Trophoblast cell (in vitro differentiated cells and primary cell): ENCODE results near the gene POPDC2.

Source experiments
- DNase-seq, 2 donors: peaks; one replicate each; pipeline ENCODE4 v3.0.0-alpha.2; 2016
- H2AFZ ChIP-seq: 2 replicates; pipeline ENCODE4 v1.6.1; 2013; ENCODE audit warnings: low read length, moderate library complexity, mild to moderate bottlenecking; ENCODE audit not compliant: insufficient read depth, poor library complexity
- H2AK5ac ChIP-seq: 2 replicates; pipeline ENCODE4 v1.6.1; 2013; ENCODE audit warnings: mild to moderate bottlenecking, low read length
- H2BK120ac ChIP-seq: 2 replicates; pipeline ENCODE4 v1.6.1; 2013; ENCODE audit warnings: low read length, mild to moderate bottlenecking, moderate library complexity; ENCODE audit not compliant: insufficient read depth, poor library complexity
- H2BK12ac ChIP-seq: 2 replicates; pipeline ENCODE4 v1.6.1; 2013; ENCODE audit warnings: mild to moderate bottlenecking, low read length, moderate library complexity
- H2BK5ac ChIP-seq: 2 replicates; pipeline ENCODE4 v1.6.1; 2013; ENCODE audit warnings: low read length, low read depth, moderate library complexity, mild to moderate bottlenecking; ENCODE audit not compliant: poor library complexity
- H3K14ac ChIP-seq: 2 replicates; pipeline ENCODE4 v1.6.1; 2013; ENCODE audit warnings: mild to moderate bottlenecking, low read length
- H3K18ac ChIP-seq: 2 replicates; pipeline ENCODE4 v1.6.1; 2013; ENCODE audit warnings: mild to moderate bottlenecking, low read length
- H3K23ac ChIP-seq: 2 replicates; pipeline ENCODE4 v1.6.1; 2013; ENCODE audit warnings: low read length
- H3K27ac ChIP-seq: 2 replicates; pipeline ENCODE4 v1.5.1; 2013; ENCODE audit warnings: low read depth, mild to moderate bottlenecking, inconsistent platforms, low read length, moderate library complexity
- H3K27me3 ChIP-seq: 2 replicates; pipeline ENCODE4 v1.6.1; 2013; ENCODE audit warnings: inconsistent platforms, mild to moderate bottlenecking, low read length, moderate library complexity; ENCODE audit not compliant: insufficient read depth
- H3K36me3 ChIP-seq, 2 experiments: 1 replicate in 1 of 2; 2 replicates in 1 of 2; pipeline ENCODE4 v1.6.1; 2013; ENCODE audit warnings: low read length in 2 of 2, mild to moderate bottlenecking in 2 of 2, moderate library complexity in 1 of 2; ENCODE audit not compliant: insufficient read depth in 2 of 2, control insufficient read depth in 1 of 2
- H3K4ac ChIP-seq: 2 replicates; pipeline ENCODE4 v1.6.1; 2013; ENCODE audit warnings: low read depth, mild to moderate bottlenecking, low read length, moderate library complexity
- H3K4me1 ChIP-seq, 2 experiments: 1 replicate in 1 of 2; 2 replicates in 1 of 2; pipeline ENCODE4 v1.6.1; 2013; ENCODE audit warnings: low read length in 2 of 2, mild to moderate bottlenecking in 2 of 2, moderate library complexity in 1 of 2; ENCODE audit not compliant: insufficient read depth in 2 of 2, control insufficient read depth in 1 of 2
- H3K4me2 ChIP-seq: 2 replicates; pipeline ENCODE4 v1.6.1; 2013; ENCODE audit warnings: inconsistent platforms, mild to moderate bottlenecking, low read length, moderate library complexity
- H3K4me3 ChIP-seq: 2 replicates; pipeline ENCODE4 v1.5.1; 2013; ENCODE audit warnings: mild to moderate bottlenecking, low read depth, low read length, inconsistent platforms
- H3K79me1 ChIP-seq: one replicate; pipeline ENCODE4 v1.6.1; 2013; ENCODE audit warnings: low read length
- H3K79me2 ChIP-seq: 2 replicates; pipeline ENCODE4 v1.6.1; 2013; ENCODE audit warnings: low read length, mild to moderate bottlenecking; ENCODE audit not compliant: control insufficient read depth, insufficient read depth, poor library complexity
- H3K9ac ChIP-seq: 2 replicates; pipeline ENCODE4 v1.6.1; 2013; ENCODE audit warnings: mild to moderate bottlenecking, low read length
- H3K9me3 ChIP-seq: 2 replicates; pipeline ENCODE4 v1.6.1; 2013; ENCODE audit warnings: low read depth, mild to moderate bottlenecking, control low read depth, inconsistent platforms, low read length; ENCODE audit not compliant: insufficient read depth
- H4K12ac ChIP-seq: 2 replicates; pipeline ENCODE4 v1.6.1; 2013; ENCODE audit warnings: low read depth, mild to moderate bottlenecking, low read length, moderate library complexity
- H4K8ac ChIP-seq: 2 replicates; pipeline ENCODE4 v1.6.1; 2013; ENCODE audit warnings: low read depth, mild to moderate bottlenecking, low read length, moderate library complexity
- H4K91ac ChIP-seq: one replicate; pipeline ENCODE4 v1.6.1; 2013; ENCODE audit warnings: low read depth, mild to moderate bottlenecking, low read length, moderate library complexity
- WGBS: extraction: QIAGEN DNeasy Blood & Tissue Kit; methylation state at CpG from one replicate; pipeline ENCODE4 v1.1.7; 2013; ENCODE audit warnings: missing lambda C conversion rate; ENCODE audit not compliant: insufficient read length, insufficient coverage; ENCODE audit errors: extremely low coverage; 5-methylcytosine and 5-hydroxymethylcytosine counted together

Gene POPDC2

DNA sequence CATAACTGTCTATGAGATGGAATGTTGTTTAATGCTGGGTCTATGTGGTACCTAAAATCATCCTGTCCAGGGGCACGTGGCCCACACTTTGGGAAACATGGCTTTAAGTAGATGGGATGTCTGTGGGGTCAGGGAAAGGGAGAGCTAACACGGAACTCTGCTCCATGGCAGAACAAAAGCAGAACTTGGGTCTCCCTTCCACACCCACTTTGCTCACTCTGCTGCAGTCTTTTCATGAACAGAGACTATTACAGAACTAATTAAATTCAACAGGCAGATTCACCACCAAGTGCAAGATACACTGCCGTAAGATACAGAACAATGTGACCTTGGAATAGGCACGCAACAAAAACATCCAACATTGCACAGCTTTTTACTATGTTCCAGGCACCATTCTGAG is 28.2 kb downstream of the POPDC2 start:
- H2AFZ ChIP-seq: no peak overlapping the region
- no peak overlapping the region for H4K12ac ChIP-seq
- WGBS: no CpG with 5 or more reads among the region's 4 CpGs
- peaks cover 4 to 11% of the 10 kb centered on the region in 2 experiments for H3K36me3 ChIP-seq
- H3K4me1 ChIP-seq: peaks cover 7% of the 10 kb centered on the region in 2 experiments
- no peak overlapping the region for H3K14ac ChIP-seq
- no peak for DNase-seq
- H2BK5ac ChIP-seq: no peak overlapping the region
- peak overlapping the region; percentile 75 for H2BK12ac ChIP-seq
- no peak overlapping the region for H3K27ac ChIP-seq
- H3K79me1 ChIP-seq: peaks cover 7% of the 10 kb centered on the region
- H3K4ac ChIP-seq: no peak overlapping the region
- no peaks in the 10 kb centered on the region for H3K9me3 ChIP-seq
- H4K8ac ChIP-seq: no peak overlapping the region
- no peak overlapping the region for H2BK120ac ChIP-seq
- no peak overlapping the region for H3K9ac ChIP-seq
- no peak overlapping the region for H4K91ac ChIP-seq
- no peak overlapping the region for H3K4me2 ChIP-seq
- no peak overlapping the region for H3K23ac ChIP-seq
- H3K27me3 ChIP-seq: no peaks in the 10 kb centered on the region
- H2AK5ac ChIP-seq: no peak overlapping the region
- H3K18ac ChIP-seq: no peak overlapping the region
- no peaks in the 10 kb centered on the region for H3K79me2 ChIP-seq
- H3K4me3 ChIP-seq: no peak overlapping the region

DNA sequence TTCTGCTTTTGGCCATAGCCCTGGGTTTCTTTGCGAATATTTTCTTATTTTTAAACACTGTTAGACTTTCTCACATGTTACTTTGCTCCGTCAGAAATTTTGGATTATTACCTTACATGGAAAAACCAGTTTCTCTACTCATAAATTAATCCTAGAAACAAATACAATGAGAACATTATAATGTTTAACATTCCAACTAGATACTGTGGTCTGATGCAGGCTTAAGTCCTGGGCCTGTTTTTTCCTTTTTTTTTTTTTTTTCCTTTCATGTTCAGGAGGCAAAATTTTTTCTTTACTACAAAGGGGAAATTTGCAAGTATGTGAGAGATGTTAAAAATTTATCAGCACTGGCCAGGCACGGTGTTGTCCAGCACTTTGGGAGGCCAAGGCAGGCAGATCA is 28.9 kb downstream of the POPDC2 start:
- H3K23ac ChIP-seq: no peak overlapping the region
- H3K4me3 ChIP-seq: no peak overlapping the region
- no peak overlapping the region for H2BK5ac ChIP-seq
- H3K79me2 ChIP-seq: no peaks in the 10 kb centered on the region
- no peak overlapping the region for H2BK12ac ChIP-seq
- H3K4me1 ChIP-seq: peaks cover 7% of the 10 kb centered on the region in 2 experiments
- peak in 1 of 2 donors; percentile 45 for DNase-seq
- H3K4ac ChIP-seq: no peak overlapping the region
- H4K8ac ChIP-seq: no peak overlapping the region
- no peak overlapping the region for H3K9ac ChIP-seq
- H3K36me3 ChIP-seq: peaks cover 4 to 11% of the 10 kb centered on the region in 2 experiments
- no peak overlapping the region for H2AFZ ChIP-seq
- H3K18ac ChIP-seq: no peak overlapping the region
- no peak overlapping the region for H4K12ac ChIP-seq
- H3K27ac ChIP-seq: no peak overlapping the region
- H3K4me2 ChIP-seq: no peak overlapping the region
- no peaks in the 10 kb centered on the region for H3K27me3 ChIP-seq
- peaks cover 7% of the 10 kb centered on the region for H3K79me1 ChIP-seq
- WGBS: no CpG with 5 or more reads among the region's 3 CpGs
- H3K9me3 ChIP-seq: no peaks in the 10 kb centered on the region
- no peak overlapping the region for H4K91ac ChIP-seq
- H3K14ac ChIP-seq: no peak overlapping the region
- H2AK5ac ChIP-seq: no peak overlapping the region
- no peak overlapping the region for H2BK120ac ChIP-seq

DNA sequence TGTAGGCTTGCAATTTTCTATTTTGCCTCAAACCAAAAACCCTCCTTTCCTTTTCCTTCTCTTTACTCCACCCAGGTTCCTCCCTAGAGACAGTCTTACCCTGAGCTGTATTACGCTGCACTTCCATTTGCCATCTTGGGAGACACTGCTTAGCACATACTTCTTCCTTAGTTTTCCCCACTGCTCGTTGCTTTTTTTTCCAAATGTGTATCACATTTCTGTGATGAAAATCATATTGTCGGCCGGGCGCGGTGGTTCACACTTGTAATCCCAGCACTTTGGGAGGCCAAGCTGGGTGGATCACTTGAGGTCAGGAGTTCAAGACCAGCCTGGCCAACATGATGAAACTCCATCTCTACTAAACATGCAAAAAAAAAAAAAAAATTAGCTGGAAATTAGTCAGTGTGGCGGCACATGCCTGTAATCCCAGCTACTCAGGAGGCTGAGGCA is 29.5 kb downstream of the POPDC2 start:
- Histone ChIP-seq H3K27ac (no peak overlapping the region), H4K12ac (no peak overlapping the region), H3K9me3 (no peaks in the 10 kb centered on the region), H3K36me3 (peaks cover 4 to 9% of the 10 kb centered on the region in 2 experiments), H4K91ac (peak overlapping the region; percentile 38), H3K4me2 (no peak overlapping the region), H3K79me2 (no peaks in the 10 kb centered on the region), H3K23ac (no peak overlapping the region), H3K4me1 (peaks cover 10 to 11% of the 10 kb centered on the region in 2 experiments), H3K18ac (no peak overlapping the region), H4K8ac (no peak overlapping the region), H3K14ac (no peak overlapping the region), H3K27me3 (no peaks in the 10 kb centered on the region), H2AK5ac (no peak overlapping the region), H3K9ac (no peak overlapping the region), H3K79me1 (peaks cover 12% of the 10 kb centered on the region), H2AFZ (no peak overlapping the region), H2BK120ac (no peak overlapping the region), H3K4ac (no peak overlapping the region), H3K4me3 (no peak overlapping the region), H2BK5ac (no peak overlapping the region), H2BK12ac (no peak overlapping the region)
- DNase-seq: no peak
- no CpG with 5 or more reads among the region's 7 CpGs for WGBS

DNA sequence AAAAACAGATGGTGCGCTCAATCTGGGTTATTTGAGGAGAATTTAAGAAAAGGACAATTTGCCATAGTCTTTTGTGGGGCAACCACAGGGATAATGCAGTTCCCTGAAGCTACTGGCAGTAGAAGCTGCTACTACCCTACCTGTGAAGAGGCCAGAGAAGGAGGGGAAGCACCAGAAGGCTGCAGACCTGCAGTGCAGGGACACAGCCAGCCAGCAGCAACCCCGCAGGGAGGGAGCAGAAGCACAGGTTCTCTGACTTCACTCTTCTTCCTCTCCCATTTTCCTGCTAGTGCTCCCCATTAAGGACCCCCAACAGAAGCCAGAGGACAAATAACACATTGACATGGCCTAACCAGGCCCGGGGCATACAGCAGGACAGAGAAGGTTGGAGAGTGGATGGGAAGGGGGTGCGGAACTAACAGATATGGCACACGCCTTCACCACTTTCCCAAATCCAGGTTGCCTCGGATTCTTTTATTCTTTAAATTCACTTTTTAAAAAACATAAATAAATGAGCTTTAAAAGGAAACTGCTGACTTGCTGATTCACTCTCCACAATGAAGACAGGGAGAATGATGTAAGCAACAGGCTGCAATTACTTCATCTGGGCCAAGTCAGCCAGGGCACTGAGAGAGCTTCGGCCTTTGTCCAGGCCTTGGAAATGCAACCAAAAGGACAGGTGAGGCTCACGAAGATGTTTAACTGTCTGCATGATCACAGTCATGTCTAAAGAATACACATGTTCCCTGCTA is 30.1 kb downstream of the POPDC2 start:
- Histone ChIP-seq H4K12ac (no peak overlapping the region), H3K27me3 (no peaks in the 10 kb centered on the region), H3K79me2 (no peaks in the 10 kb centered on the region), H3K18ac (peak overlapping the region; percentile 55), H3K4me3 (no peak overlapping the region), H3K9ac (no peak overlapping the region), H3K4ac (no peak overlapping the region), H4K8ac (peak overlapping the region; percentile 51), H3K4me1 (peaks cover 14 to 16% of the 10 kb centered on the region in 2 experiments), H3K9me3 (no peaks in the 10 kb centered on the region), H2AFZ (peak overlapping the region; percentile 71), H4K91ac (peak overlapping the region; percentile 77), H3K36me3 (peaks cover 0 to 3% of the 10 kb centered on the region in 2 experiments), H2AK5ac (peak overlapping the region; percentile 6), H2BK12ac (peak overlapping the region; percentile 89), H3K79me1 (peaks cover 14% of the 10 kb centered on the region), H2BK120ac (peak overlapping the region; percentile 78), H2BK5ac (no peak overlapping the region), H3K4me2 (no peak overlapping the region), H3K23ac (no peak overlapping the region), H3K27ac (no peak overlapping the region), H3K14ac (peak overlapping the region; percentile 68)
- DNase-seq: peak in 1 of 2 donors; percentile 44
- WGBS: no CpG with 5 or more reads among the region's 8 CpGs
